GM18519 (cell line): ENCODE results near the gene SH3PXD2B.
"Not testable (repeated sequence)": the region's sequence is repeated elsewhere in the genome, so short reads cannot be mapped to it uniquely, and the experiment has no call there.

Experiments used
- ATAC-seq: cut with Tn5 transposase; IDR thresholded peaks from one replicate; pipeline ENCODE4 v1.9.1; 2021; ENCODE audit warnings: mild to moderate bottlenecking, moderate library complexity; ENCODE audit not compliant: unreplicated experiment, low FRiP score

The SH3PXD2B gene

DNA sequence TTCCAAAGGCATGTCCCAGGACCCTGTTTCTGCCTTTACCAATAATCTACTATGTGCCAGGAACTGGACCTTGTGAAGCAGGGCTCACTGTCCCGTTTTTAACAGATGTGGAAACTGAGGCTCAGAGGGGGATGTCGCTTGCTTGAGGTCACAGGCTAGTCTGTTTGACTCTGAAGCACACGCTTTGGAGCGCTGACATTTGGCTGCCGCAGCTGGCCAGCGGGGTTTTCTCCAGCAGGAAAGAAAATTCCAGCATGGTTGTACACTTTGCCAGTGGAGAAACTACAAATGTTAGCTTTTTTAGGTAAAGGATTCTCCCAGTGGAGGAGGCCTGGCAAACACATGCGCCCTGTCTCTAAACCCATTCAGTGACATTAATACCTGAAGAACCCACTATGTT is 50.5 kb downstream of the SH3PXD2B start:
- ATAC-seq: no peak

DNA sequence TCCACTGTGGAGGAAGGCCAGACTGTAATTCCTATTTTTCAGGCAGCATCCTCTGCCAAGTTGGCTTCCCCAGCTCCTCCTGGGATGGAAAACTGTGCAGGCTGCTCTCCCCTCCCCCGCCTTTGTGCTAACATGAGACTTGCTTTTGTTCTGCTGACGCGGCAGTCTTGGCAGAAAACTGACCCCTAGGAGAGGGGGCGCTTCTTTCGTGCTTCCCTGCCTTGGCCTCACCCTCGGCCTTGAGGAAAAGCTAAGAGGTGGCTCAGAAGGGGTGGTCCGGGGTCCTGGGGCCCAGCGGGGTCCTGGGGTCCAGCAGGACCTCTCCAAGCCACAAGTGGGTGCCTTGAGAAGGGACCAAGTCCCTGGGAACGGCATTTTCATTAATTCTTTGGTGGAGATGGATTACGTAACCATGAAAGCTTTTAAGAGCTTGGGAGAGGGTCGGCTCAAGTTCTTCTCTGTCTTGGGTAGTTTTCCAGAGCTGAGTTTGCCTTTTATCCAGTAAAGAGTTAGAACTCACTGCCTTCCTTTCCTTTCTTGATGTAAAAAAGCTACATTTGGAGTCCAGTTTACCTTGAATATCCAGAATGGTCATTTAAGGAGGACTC is 51.0 kb downstream of the SH3PXD2B start:
- no peak for ATAC-seq

DNA sequence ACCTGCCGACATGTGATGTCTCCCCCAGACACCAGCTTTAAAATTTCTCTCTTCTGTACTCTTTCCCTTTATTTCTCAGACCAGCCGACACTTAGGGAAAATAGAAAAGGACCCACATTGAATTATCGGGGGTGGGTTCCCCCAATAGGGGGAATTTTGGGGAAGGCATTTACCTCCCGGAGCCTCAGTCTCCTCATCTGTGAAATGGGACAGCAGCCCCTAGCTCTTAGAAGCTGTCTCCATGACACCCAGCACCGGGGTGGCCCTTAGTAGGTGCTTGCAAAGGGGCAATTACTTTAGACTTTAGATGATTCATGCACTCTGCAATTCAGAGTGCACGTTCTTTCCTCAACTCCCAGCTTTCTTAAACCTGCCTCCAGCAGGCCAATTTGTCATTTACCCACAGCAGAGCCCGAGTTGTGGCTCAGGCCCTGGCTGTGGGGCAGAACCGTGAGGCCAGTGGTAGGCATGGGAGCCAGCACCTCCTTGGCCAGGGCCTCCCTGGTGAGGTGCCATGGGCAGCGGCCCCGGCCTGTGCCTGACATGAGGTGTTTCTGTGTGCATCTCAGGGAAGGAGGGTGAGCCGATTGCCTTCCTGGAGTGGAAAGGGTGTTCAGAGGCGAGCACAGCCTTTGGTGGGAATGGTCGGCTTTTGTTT is 51.7 kb downstream of the SH3PXD2B start:
- no peak for ATAC-seq

DNA sequence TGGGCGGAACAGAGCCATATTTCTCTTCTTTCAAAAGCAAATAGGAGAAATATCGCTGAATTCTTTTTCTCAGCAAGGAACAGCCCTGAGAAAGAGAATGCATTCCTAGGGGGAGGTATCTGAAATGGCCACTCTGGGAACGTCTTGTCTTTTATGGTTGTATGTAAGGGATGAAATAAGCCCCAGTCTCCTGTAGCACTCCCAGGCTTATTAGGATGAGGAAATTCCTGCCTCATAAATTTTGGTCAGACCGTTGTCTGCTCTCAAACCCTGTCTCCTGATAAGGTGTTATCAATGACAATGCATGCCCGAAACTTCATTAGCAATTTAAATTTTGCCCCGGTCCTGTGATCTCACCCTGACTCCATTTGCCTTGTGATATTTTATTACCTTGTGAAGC is 52.3 kb downstream of the SH3PXD2B start:
- ATAC-seq: not testable (repeated sequence)

DNA sequence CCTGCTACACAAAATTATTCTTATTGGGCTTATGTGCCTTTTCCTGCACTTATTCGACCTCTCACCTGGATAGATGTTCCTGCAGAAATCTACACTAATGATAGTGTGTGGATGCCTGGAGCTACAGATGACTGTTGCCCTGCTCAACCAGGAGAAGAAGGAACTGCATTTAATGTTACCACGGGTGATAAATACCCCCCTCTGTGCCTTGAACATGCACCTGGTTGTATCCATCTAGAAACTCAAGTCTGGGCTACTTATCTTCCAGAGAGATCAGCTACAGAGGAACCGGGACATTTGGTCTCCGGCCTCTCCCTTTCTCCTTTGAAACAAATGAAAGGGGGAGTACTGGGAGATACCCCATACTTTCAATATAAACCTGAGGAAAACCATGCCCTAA is 54.5 kb downstream of the SH3PXD2B start:
- no peak for ATAC-seq

DNA sequence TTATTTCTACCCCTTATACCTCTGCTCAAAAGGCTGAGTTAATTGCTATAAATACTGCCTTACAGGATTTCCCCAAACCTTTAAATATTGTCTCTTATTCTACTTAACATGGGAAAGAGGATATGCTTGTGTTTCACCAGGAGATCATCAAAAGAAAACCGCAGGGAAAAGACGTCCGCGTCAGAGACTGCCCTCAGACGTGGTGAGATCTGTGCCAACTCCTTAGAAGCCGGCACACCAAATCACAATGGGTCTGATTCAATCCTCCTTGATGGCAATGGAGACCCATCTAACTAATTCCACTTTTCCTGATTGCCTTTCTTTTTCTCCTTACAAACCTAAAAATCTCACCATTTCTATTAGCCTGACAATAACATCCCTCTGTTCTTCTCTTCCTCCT is 55.0 kb downstream of the SH3PXD2B start:
- ATAC-seq: no peak

DNA sequence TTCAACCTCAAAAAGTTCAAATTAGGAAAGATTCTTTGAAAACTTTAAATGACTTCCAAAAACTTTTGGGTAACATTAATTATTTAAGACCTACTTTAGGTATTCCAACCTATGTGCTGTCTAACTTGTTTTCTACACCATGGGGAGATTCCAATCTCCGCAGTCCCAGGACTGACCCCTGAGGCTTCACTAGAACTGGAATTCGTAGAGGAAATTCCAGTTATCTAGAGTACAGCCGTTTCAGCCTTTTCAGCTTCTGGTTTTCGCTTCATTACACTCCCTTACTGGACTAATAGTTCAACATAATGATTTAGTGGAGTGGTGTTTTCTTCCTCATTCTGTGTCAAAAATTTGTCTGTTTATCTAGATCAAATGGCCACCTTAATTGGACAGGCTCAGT is 55.7 kb downstream of the SH3PXD2B start:
- ATAC-seq: not testable (repeated sequence)

DNA sequence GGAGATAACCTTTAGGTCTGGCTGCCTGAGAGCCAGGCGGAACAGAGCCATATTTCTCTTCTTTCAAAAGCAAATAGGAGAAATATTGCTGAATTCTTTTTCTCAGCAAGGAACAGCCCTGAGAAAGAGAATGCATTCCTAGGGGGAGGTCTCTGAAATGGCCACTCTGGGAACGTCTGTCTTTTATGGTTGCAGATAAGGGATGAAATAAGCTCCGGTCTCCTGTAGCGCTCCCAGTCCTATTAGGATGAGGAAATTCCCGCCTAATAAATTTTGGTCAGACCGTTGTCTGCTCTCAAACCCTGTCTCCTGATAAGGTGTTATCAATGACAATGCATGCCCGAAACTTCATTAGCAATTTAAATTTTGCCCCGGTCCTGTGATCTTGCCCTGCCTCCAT is 57.3 kb downstream of the SH3PXD2B start:
- ATAC-seq: not testable (repeated sequence)

DNA sequence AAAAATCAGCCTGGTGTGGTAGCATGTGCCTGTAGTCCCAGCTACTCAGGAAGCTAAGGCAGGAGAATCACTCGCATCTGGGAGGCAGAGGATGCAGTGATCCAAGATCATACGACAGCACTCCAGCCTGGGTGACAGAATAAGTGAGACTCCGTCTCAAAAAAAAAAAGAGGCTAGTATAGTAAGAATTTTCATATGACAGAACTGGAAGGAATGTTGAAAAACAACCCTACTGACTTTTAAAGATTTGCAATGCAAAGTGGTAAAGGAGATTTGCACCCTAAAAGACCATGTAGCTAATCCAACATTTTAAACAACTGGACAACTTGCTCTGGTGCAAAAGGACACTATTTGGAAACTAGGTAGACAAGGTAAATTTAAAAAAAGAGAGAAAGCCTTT is 58.1 kb downstream of the SH3PXD2B start:
- no peak for ATAC-seq

DNA sequence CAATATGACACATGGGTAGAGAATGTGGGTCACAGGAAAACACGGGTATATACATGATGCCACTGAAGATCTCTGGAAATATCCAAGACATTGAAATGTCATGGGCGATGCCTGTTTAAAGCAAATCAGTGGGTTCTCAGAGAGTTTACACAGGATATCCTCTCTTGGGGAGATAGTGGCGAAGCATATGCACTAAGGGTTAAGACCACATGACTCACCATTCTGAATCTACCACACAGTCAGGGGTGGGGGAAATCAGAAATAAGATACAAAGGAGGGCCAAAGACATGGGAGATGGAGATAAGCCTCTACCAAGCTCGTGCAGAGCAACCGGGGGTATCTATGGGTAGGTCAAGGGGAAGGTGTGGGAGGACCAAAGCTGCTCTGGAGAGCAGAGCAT is 58.8 kb downstream of the SH3PXD2B start:
- no peak for ATAC-seq

DNA sequence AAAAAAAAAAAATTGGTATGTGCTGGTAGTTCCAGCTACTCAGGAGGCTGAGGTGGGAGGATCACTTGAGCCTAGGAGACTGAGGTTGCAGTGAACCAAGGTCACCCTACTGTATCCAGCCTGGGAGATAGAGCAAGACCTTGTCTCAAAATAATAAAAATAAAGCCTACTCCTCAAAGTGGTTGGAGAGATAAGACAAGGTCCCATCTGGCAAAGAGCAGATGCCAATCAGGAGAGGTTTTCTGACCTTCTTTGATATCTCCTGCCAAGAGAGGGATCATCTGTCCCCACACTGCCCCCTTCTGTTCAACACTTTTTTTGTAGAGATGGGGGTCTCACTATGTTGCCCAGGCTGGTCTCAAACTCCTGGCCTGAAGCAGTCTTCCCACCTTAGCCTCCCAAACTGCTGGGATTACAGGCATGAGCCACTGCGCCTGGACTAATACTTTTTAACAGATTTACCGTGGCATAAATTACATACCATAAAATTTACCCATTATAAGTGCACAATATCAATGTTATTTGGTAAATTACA is 64.7 kb downstream of the SH3PXD2B start:
- ATAC-seq: no peak

DNA sequence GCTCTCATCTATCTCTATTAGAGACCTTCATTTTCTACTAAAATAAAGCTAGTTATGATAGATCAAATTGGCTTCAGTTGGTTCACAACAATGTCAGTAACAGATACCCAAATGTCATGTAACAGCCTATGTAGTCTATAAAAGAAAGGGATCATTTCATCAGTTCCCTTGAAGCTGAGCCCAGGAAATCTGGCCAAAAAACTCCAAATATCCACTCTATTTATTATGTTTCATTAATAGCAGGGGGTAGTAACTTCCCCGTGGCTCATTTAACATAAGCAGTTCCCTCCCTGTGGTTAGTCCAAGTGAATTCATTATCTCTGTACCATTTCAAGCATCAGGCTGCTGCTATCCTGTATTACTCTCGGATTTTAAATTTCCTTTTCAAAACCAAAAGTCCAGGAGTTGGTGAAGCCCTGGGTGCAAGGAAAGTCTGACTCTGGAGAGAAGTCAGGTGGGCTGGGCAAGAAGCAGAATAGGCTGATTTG is 66.0 kb downstream of the SH3PXD2B start:
- no peak for ATAC-seq

DNA sequence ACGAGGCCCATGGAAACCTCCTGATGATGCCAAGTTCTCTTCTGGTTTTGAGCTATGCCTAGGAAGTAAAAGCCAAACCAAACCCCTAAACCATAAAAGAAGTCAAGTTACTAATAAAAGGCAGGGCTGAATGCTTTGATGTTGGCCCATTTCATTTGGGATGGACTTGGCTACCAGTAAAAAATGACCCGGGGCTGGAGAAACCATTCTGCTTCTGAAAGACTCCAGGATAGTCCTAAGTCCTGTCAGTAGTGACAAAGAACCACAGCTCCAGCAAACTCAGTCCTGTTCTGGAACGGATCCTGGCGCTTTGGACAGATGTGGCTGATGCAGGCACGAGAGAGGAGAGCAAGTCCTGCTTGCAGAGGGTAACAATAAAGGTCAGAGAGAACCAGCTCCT is 68.6 kb downstream of the SH3PXD2B start:
- no peak for ATAC-seq

DNA sequence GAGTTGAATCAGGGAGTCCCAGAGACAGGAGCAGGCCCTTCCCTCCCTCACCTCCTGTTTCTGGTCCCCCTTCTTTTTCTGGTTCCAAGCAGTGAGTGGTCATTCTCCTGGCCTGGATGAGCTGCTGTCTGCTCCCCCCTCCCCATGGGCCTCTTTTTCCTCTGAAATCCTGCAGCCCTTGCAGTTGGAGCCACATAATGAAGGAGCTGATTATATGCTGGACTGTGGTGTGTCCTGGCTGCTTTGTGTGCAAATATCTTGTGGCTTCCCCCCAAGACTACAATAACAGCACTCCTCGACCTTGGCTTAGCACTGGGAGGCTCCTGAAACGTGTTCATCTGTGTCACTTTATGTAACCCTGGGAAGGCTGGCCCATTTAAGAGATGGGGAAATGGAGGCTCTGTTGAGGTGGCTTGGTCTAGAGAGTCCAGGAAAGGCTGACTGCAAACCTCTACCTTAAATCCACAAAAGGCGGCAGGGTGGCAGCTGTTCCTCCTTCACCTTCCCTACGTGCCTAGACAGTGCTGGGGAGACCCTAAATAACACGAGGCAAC is 69.2 kb downstream of the SH3PXD2B start:
- ATAC-seq: no peak

DNA sequence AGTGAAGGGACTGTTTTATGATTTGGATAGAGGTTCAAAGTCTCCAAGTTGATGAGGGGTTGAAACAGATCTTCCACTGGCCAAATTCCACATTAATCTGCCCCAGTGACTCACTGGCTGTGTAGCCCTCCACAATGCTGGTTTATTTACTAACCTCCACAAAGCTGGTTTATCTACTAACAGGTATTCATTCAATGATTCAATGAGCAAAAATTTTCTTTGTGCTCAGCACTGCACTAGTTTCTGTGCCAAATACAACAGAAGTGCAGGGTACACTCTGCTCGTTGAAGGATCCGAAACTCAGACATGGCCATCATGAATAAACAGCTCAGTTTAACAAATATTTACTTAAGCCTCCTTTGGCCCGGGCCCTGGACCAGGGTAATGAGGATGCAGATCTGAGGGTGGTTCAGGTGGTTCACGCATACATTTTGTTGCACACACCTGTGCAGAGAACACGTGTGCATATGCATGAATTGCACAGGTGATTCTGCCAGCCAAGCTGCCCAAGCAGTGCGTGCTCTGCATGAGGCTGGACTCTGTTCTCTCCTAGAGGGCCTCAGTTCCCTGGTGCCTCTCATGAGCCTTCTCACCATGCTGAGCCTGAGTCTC is 71.0 kb downstream of the SH3PXD2B start:
- ATAC-seq: no peak

DNA sequence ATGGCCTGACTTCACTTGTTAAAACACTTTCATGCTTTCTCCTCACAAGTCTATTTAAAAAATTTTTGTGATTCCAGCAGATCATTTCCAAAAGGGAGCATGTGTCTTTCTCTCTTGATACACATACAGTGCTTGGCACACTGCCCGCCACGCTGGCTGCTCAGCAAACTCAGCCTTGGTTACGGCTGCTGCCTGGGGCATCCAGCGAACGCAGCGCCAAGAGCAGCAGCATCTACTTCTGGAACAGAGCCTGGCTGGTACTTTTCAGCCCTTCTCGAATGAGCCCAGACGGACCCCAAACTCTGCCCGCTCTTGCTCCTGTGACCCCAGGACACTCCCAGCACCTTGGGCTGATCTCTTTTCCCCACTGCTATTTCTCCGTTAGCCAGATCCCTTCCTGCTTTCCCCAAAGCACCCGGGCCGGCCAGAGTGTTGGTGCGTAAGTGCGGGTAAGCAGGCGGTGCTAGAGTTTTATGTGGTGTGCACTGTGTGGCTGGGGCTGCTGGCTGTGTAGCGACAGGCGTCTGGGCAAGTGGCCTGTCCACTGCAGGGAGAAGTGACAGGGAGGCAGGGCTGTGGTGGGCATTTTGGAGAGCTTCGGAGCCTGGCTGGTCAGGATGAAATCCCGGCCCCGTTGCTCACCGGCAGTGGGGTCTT is 73.2 kb downstream of the SH3PXD2B start:
- ATAC-seq: no peak

DNA sequence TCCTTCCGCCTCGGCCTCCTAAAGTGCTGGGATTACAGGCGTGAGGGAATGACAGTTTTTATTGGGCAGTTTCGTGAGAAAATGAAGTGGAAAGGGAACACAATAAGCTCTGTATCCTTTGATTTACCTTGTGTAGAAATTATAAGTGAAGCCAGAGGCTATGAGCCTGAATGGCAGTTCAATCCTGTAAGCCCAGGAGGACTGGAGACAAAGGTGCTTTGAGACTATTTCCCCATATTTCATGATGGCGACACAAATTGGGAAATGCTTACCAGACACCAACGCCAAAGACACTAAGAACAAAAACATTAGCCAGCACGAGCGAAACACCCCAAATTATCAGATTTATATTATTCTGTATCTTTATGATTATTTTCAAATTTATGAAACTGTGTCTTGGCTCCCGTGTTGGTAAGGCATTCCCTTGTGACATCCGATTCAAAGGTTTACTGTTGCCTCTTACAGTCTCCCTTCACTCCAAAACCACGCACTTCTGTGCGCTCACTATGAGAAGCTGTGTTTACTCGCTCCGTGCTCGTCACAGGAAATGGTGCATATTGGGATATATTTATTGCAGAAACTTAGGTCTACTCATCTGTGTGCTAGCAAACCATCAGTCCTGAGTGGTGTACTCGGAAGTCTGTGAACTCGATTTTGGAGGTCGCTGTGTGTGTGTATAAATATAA is 73.9 kb downstream of the SH3PXD2B start:
- no peak for ATAC-seq

DNA sequence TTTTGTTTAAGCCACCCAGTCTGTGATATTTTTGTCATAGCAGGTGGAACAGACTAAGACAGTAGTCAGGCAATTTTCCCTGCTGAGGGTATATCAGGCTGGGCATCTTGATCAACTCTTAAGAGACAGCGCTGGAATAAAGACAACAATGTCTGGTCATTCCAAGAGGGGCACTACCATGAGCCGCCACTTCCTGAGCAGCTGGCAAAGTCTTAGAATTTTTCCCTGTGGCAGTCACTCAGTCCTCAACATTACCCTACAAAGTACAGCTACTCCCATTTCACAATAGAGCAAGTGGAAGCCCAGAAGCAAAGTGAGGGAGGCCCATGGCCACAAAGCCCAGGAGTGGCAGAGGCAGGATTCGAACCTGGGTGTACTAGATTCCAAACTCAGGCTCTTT is 74.8 kb downstream of the SH3PXD2B start:
- no peak for ATAC-seq

DNA sequence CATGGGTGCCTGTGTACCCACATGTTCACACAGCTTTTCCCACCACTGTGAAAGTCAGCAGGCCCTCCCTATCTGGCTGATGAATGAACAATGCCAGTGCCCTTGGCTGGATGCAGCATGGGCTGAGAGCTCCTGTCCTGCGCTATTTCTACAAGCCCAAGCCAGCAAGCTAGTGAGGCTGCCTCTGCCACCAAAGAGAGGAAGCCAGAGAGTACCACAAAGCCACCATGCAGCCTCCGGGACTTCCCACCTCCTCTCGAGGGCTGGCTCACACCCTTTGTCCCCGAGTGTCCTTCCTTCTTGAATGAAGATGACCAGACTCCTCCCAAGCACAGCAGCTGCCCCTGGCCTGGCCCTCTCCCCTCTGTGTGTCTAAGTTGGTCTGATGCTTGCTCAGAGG is 76.5 kb downstream of the SH3PXD2B start:
- ATAC-seq: no peak

DNA sequence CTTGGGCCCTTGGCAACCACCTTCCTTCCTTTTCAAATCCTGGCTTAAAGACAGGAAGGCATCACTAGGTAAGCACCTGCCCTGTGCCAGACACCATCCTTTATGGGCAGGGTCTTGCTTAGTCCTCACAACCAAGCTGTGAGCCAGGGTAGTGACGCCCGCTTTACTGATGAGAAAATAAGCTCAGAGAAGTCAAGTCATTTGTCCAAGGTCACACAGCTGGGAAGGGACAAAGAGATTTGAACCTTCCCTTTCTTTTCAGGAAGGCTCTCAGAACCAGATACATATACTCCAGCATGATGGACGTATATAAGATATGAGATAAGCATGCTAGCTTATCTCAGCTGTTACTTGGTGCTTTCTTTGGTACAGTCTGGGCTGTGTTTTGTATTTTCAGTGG is 76.9 kb downstream of the SH3PXD2B start:
- ATAC-seq: no peak
